HL-60 (cell line): ENCODE measurements around the gene PXMP4.

ENCODE experiments used
- CTCF ChIP-seq: IDR thresholded peaks from one replicate; pipeline ENCODE4 v1.5.1; 2011; ENCODE audit warnings: low read length, control low read depth, inconsistent platforms; ENCODE audit not compliant: insufficient read depth
- GABPA ChIP-seq: IDR thresholded peaks from 2 replicates; pipeline ENCODE4 v1.6.1; 2012; ENCODE audit warnings: low read depth
- POLR2AphosphoS5 ChIP-seq: IDR thresholded peaks from 2 replicates; pipeline ENCODE4 v1.6.1; 2012; ENCODE audit warnings: low read depth
- REST ChIP-seq: IDR thresholded peaks from 2 replicates; pipeline ENCODE4 v1.6.1; 2012; ENCODE audit warnings: low read depth; ENCODE audit not compliant: insufficient replicate concordance
- SPI1 ChIP-seq: IDR thresholded peaks from 2 replicates; pipeline ENCODE4 v1.6.1; 2012; ENCODE audit warnings: low read depth, mild to moderate bottlenecking, borderline replicate concordance

GRCh38 chr20:33740189-33740588, 20.1 kb upstream of the PXMP4 start:
- TF ChIP-seq CTCF: no peak
- no peak for TF ChIP-seq SPI1
- TF ChIP-seq REST: no peak
- no peak for TF ChIP-seq POLR2AphosphoS5
- no peak for TF ChIP-seq GABPA
